Inferior parietal cortex (tissue), 1 donor: ENCODE measurements around the gene TRO.

Experiments used
- DNase-seq: peaks from one replicate; pipeline ENCODE4 v3.0.0-alpha.2; 2016; ENCODE audit errors: extremely low spot score

Gene TRO

DNA sequence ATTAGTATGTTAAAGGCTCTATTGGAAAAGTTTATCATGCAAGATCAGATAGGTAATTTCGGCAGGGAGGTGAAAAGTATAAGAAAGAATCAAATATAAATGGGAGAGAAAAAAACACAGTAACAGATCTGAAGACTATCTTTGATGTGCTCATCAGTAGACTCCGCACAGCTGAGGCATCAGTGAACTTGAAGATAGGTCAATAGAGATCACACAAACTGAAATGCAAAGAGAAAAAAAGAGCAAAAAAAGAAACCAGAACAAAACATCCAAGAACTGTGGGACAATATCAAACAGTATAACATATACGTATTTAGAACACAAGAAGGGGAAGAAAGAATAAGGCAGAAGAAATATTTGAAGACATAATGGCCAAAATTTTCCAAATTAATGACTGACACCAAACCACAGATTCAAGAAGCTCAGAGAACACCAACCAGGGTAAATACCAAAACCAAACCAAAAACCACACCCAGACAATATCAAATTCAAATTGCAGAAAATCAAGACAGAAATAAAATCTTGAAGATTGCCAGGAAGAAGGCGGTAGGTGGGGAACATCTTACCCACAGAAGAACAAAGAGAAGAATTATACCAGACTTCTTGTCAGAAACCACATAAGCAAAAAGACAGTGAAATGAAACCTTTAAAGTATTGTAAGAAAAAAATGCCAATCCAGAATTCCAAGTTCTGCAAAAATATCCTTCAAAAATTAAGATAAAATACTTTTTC, 44.3 kb downstream of the TRO start:
- DNase-seq, result no peak

DNA sequence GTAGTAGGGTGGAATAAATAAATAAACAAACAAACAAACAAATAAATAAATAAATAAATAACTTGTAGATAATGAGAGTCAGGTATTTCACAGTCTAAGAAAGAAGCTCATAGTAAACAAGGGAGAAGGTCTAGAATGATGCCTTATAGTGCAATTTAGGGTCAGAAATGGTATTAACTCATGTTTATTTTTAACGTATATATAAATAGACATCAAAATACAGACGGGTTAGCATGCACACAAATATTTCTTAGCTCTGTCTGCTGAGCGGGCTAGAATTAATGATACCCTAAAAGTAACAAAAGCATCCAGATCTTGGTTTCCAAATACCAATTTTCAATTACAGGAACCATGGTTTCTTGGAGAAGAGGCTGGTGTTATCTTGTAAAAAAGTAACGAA, 56.8 kb downstream of the TRO start:
- DNase-seq, result no peak

DNA sequence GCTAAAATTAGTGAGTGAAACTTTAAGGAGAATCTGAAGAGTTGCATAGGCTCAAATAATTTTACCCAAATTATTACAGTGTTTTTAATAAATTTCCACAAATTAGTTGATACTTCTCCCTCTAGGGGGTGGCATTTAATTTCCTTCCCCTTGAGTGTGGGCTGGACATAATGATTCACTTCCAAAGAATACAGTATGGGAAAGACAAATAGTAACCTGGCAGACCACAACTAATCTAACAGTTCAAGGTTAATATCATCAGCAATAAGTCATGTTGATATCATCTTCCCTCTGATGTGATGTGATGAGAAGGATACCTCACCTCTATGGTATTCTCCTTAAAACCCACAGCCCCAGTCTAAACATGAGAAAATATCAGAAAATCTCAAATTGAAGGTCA, 57.8 kb downstream of the TRO start:
- DNase-seq, result no peak

DNA sequence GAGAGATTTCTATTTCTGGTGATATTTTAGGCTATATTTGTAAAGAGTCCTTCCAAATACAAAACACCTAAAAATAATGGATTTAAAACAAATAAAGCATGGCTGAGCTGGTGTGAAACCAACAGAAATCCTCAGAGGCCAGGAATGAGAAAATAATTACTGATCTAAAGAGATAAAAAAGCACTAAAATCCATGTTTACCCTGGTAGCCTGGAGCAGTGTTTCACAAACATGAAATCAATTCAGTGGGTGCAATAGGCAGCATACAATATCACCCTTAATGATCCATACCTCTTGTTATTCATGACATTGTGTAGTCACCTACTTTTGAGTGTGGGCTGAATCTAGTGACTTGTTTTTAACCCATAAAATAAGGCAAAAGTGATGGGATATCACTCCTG, 58.8 kb downstream of the TRO start:
- DNase-seq, result no peak

DNA sequence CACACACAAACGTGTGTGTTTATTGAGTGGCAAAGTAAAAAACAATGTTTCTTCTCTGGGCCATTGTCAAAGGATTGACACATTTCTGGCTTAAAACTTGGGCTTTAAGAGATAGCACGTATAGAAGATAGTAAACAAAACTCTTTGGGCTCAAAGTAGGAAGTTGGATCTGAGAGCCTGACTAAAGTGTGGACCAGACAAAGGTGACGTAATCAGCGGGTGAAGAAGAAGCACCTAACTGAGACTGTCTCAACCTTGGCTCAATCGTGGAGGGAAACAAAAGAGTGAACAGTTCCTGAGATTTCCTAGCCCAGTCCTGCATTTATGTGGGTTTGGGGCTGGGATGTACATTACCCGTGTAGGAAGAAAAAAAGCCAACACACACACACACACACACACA, 59.7 kb downstream of the TRO start:
- no peak for DNase-seq
